Stimulated activated CD8-positive, alpha-beta memory T cell treated with anti-CD3 and anti-CD28 coated beads, Interleukin-4, amount 100 ng/mL, for 1 hour (primary cell): ENCODE results near the gene CEP85.

Experiments
- DNase-seq, 2 donors: peaks; one replicate each; pipeline ENCODE4 v3.0.0-alpha.2; 2020; ENCODE audit warnings: low read depth in 2 of 2, low spot score in 1 of 2

The CEP85 gene

DNA sequence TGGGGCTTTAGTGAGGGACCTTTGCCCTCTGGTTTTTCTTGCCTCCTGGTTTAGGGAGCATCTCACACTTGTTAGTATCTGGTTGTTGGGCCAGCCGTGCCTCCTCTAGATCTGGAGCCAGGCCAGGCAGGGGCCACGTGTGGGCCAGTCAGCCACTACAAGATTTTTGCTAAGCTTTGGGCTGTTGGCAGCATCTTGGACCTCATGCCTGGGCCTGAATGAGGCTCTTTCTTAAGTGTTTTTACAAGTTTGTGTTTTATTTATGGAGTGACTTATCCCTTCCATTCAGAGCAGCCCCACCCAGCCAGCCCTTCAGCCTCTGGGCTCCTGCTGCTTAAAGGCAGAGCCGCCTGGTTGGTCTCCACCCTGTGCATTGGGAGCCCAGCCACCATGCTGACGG, 44.3 kb downstream of the CEP85 start:
- DNase-seq, result no peak

DNA sequence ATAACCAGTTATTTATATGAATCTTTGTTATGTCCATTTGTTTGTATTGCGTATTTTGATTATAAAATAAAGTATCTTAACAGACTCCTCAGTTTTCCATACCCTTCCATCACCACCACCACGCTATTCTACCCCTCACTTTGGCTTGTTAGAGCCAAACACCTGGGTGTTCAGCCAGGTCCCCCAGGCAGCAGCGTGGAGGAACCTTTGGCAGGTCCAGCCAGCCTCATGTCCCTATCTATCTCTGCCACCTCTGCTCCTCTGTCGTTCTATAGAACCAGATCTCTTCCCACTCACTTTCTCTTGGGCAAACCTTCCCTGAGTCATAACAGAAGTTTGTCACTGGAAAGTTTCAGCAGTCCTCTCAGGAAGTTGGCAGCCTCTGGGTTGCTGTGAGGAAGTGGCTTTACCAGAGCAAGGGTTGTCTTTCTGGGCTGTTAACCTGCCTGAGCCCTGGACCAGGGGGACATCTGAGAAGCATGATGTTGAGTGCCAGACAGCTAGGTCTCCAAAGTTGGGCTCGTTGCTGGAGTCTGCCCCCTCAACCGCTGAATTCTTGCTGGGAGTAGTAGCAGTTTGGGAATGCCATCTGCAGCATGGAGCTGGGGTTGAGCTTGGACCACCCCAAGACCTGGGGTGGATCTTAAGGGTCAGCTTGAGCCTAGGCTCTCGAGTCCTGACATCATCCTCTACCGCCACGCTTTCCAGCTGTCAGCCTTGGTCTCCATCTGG, 44.9 kb downstream of the CEP85 start:
- no peak for DNase-seq

DNA sequence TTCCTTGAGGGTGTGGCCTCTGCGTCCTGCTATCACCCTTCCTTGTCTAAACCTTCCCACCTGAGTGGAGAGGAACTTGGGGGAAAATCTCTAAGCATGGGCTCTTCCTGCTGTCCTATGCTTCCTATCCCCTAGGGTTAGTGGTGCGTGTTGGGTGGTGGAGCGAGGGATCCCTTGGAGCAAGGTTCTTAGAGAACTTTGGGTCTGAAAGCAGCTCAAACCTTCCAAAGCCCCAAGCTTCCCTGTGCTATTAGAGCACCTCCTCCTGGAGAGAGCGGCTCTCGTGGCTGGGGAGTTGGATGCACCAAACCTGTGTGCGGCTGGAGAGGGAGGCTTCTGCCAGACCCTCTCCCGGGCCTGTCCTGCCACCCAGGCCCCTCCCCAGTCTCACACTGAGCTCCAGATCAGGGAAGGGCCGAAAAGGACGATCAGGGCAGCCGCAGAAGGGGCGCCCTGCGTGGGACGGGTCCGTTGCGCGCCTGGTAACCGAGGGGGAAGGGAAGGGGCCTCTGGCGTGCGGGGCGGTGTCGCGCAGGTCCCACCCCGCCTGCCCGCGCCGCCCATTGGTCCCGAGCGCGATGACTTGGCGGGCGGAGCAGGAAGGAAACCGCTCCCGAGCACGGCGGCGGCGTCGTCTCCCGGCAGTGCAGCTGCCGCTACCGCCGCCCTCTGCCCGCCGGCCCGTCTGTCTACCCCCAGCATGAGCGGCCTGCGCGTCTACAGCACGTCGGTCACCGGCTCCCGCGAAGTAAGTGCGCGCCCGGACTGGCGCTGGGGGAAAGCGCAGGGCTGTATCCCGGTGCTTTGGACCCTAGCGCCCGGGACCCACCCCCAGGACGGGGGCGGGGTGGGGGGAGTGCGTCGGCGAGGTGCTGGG, 45.7 kb downstream of the CEP85 start, which contains the start of gene SH3BGRL3:
Gene SH3BGRL3, plus strand, starts transcription at position 631 of the 877 bp plus-strand sequence. Its CDS starts 70 bp downstream, at position 701.
- peak; percentile 56 to 73 for DNase-seq

DNA sequence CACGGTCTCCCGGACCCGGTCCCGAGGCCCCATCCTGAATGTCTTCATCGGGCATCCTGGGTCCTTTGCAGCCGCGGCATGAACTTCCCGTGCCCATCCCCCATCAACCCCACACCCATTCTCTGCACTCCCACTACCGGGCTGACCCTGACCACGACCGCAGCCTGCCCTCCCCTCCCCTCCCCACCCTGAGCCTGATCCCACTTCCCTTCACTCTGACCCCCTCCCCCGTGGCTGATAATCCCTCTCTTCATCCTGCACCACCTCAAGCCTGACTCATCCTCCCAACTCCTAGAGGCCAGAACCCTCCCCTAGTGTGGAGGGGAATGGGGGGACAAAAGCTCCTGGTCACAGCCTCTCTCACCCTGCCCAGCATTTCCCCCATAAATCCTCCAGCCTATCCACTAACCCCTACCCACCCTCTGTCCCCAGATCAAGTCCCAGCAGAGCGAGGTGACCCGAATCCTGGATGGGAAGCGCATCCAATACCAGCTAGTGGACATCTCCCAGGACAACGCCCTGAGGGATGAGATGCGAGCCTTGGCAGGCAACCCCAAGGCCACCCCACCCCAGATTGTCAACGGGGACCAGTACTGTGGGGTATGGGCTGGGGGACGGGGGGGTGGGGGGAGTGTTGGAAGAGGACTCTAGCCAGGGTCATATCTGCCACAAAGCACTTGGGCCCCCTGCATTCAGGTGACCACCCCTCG, 46.5 kb downstream of the CEP85 start:
- no peak for DNase-seq

DNA sequence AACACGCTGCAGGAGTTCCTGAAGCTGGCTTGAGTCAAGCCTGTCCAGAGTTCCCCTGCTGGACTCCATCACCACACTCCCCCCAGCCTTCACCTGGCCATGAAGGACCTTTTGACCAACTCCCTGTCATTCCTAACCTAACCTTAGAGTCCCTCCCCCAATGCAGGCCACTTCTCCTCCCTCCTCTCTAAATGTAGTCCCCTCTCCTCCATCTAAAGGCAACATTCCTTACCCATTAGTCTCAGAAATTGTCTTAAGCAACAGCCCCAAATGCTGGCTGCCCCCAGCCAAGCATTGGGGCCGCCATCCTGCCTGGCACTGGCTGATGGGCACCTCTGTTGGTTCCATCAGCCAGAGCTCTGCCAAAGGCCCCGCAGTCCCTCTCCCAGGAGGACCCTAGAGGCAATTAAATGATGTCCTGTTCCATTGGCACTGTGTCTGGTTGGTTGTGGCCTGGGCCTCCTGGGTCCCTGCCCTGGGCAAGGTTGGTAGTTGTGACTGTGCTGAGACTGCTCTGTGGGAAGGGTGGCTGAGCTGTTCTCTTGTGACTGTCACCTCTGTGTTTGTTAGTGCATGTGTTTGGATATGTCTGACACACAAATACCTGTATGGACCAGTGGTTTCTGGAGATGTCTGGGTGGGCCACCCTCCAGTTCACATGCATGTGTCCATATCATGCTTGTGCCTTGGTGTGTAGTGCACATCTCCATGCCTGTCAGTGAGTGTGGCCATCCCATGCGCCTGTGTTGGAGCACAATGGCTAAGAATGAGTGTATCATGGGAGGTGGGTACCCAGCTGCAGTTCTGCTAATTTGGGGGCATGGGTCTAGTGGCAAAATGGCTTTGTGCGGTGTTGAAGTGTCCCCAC, 47.3 kb downstream of the CEP85 start:
- DNase-seq, result no peak

DNA sequence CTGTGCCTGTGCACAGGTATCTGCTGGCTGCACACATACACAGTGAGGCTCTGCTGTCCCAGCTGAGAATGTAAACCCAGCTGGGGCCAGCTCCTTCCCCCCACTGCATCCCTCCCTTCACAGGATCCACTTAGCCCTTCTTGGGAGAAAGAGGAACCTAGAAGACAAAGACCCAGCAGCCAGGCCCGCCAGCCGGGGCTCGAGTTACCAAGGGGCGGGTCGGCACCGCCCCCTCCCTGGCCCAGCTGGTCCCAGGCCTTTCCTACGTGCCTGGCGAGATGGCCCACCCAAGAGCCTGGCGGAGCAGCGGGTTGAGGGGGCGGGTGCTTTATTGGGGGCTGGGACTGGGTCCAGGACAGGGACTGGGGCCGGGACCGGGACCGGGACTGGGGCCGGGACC, 48.0 kb downstream of the CEP85 start:
- DNase-seq, result no peak

DNA sequence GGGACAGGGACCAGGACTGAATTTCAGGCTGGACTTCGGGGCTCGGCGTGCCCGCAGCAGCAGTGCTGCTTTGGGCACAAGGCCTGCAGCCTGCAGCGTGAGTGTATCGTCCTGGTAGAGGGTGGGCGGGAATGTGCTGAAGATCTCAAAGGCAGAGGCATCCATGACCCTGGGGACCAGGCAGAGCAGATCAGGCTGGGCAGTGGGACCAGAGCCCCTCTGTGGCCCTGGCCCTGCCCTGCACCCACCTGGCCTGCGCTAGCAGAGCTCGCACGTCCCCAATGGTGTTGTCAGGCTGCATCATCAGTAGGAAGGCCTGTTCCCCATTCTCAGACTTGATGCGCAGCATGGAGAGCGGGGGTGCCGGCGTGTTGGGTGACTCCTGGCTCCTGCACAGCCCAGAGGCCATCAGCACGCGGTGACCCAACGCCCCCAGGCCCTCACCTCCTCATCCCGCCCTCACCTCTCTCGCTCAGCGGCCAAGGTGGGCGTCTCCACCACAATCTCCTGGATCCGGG, 48.5 kb downstream of the CEP85 start:
- DNase-seq, result no peak

DNA sequence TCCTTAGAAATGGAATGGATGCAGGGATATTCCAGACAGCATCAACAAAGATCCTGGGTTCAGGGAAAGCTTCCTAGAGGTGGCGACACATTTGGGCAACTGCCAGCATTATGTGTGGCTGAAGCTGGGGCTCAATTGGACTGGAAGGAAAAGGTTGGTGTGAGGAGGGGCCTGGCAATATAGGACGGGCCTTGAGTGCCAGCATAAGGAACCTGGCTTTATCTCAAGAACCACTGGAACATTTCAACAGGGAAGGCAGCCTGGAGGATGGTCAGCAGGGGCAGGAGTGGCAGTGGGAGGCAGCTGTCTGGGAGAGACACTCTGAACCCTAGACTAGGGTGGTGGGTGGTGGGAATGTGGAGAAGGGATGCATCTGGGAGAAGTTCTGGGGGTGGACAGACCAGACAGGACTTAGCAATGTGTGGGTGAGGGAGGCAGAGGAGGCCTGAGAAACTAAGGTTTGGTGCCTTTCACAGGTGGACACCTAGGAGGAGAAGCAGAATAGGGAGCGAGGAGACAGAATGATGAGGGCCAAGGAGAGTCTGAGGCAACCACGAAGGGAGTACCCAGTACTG, 49.4 kb downstream of the CEP85 start:
- no peak for DNase-seq

DNA sequence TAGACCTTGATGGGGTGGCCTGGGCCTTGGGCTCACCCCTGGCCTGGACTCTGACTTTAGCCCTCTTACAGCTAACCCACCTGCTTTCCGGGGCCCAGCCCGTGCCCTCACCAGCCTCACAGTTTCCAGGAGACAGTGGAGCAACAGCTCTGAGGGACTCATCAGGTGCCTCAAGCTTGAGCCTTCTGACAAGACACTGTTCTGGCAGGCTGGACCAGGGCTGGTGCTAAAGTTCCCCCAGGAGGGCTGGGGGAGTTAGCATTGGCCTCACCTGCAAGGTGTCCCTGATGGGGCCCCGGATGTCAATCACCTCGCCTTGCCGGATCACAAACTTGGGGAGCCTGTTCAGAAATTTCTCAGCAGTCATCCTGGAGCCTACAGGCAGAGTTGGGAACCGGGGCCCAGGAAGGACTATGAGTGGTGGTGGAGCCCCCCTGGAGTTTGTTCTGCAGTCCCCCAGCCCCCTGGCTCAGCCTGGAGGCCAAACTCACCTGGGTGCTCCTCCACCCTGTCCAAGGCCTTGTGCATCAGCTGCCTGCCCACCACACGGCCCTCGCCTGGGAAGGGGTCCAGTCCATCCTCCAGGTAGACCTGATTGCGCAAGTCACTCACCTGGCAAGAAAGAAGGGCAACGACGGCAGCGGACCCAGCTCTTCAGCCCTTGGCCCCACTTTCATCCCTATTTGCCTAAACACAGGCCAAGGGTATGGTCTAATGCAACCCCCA, 50.0 kb downstream of the CEP85 start:
- DNase-seq, result no peak

DNA sequence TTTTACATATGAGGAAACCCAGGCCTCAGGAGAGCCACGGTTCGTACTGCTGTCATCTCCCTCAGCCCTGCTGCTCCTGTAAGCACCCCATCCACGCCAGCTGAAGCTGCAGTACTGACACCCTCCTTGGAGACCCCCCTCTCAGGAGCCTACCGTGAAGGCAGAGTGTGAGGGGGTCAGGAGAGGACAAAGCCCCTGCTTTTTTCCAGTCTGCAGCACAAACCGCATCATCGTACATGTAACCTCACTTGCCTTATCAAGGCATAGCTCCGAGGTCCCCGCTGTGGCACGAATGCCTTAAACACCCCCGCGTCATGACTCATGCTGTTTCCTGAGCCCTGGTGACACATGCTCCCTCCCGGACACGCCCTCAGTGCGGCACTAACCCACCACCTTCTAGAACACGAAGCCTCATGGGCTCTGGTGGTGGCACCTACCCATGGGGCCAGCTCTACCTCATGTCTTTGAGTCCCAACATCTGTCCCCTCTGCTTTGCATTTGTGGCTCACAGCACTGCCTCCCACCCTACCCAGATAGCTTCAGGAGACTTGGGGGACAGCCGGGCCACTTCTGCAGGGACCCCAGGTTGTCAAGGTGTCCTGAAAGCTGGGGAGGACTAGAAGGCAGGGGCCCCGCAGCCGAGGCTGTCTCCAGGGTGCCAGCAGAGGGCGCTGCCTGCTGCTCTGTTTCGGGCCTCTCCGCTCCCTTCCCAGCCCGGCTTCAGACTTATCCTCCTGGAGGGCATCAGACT, 50.8 kb downstream of the CEP85 start:
- DNase-seq, result peak; percentile 79 to 92

DNA sequence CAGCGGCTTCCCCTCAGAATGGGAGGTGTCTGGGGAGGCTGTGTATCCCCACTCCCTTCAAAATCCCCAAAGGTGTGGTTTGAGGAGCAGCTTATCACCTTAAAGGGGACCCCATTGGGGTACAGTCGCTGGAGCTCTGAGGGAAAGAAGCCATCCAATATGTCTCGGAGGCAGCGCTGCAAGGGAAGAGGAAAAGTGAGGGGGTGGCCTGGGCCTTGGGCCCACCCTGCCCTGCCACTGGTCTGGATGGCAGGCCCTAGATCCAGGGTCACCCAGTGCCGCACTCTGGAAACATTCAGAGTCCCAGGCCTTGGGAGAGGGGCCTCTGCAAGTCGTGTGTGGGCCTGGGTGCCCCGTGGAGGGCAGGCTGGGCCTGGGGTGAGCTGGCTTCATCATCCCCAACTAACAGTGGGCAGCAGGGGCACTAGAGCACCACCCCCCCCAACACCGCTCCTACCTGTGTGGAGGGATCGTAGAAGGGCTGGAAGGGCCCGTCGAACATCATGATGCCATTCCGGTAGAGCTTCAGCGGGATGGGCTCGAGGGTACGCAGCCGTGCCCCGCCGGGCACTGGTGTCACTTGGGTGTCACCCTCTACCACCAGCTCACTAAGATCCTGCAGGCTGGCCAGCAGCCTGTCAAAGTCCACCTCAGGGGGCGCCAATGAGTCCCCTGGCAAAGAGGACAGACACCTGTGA, 51.5 kb downstream of the CEP85 start:
- no peak for DNase-seq

DNA sequence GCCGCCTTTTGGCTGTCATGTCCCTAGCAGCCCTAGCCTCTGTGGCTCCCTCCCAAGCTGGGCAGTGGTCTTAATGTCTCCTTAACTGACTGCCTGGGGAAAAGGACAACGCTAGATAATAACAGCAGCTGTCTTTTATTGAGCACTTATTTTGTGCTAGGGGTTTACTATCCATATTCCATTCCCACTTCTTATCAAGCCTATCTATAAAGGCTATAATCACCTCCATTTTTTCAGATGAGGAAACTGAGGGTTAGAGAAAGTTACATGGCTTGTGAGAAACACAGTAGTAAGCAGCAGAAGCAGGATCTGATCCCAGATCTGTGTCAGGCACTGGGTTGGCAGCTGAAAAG, 52.0 kb downstream of the CEP85 start:
- no peak for DNase-seq

DNA sequence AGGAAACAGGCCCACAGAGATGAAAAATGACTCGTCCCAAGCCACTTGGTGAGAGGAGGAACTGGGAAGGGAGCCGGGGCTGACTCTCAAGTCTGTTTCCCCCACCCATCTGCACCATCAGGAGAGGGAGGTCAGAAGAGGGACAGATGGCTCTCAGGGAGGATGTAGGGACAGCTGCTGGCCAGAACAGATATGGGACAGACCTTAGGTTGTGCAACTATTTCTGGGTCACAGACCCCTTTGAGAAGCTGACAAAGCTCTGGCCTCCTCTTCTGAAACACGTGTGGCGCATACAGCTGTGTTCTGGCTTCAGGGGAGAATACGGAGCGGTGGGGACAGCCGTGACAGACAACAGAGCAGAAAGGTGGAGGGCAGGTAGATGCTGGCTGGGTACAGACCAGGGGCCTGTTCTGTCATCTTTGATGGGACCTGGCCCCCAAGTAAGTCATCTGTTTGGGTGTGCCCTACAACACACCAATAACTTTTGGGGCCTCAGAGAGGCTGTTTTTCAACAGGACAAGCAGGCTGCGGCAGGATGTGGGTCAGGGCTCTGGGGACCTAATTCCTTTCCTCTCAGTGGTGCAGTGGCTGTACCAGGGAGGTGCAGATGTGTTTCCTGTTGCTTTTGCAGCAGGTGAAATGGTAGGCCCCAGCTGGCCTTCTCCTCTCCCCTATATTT, 53.2 kb downstream of the CEP85 start:
- peak in 1 of 2 donors; percentile 46 for DNase-seq

DNA sequence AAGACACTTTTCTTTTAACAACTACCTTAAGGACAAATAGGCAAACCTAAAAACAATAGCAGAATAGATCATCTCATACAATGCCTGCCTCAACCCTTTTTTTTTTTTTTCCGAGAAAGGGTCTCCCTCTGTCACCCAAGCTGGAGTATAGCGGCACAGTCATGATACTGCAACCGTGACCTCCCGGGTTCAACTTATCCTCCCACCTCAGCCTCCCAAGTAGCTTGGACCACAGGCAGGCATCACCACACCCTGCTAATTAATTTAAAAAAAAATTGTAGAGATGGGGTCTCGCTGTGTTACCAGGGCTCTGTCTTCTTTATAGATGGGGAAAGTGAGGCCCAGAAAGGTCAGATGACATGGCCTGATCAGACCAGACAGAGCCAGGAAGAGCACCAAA, 53.8 kb downstream of the CEP85 start:
- no peak for DNase-seq

DNA sequence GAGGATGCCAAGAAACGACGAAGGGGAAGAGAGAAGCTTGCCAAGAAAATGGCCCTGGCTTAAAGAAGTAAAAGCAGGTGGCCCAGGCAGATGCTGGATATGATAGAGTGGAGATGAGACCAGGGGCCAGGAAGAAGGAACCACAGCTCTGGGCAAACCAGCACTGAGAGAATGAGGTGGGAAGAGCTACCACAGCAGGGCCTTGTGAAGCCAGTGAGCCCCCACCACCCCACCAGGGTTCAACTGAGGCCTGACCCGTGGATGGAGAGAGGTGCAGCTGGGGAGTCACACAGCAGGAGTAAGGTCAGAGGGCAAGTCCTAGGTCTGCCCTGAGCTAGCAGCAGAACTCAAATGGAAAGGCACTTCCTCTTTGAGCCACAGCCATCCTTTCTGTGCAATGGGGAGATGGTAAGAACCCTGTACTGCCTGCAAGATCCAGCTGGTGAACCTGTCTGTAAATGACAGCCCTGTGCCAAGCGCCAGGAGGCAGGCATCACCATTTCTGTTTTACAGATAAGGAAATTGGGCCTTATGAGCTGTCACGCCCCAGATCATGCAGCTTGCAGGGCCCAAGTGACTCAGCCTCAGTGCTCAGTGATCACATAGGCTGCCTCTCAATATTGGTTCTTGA, 54.4 kb downstream of the CEP85 start:
- peak in 1 of 2 donors; percentile 39 for DNase-seq

DNA sequence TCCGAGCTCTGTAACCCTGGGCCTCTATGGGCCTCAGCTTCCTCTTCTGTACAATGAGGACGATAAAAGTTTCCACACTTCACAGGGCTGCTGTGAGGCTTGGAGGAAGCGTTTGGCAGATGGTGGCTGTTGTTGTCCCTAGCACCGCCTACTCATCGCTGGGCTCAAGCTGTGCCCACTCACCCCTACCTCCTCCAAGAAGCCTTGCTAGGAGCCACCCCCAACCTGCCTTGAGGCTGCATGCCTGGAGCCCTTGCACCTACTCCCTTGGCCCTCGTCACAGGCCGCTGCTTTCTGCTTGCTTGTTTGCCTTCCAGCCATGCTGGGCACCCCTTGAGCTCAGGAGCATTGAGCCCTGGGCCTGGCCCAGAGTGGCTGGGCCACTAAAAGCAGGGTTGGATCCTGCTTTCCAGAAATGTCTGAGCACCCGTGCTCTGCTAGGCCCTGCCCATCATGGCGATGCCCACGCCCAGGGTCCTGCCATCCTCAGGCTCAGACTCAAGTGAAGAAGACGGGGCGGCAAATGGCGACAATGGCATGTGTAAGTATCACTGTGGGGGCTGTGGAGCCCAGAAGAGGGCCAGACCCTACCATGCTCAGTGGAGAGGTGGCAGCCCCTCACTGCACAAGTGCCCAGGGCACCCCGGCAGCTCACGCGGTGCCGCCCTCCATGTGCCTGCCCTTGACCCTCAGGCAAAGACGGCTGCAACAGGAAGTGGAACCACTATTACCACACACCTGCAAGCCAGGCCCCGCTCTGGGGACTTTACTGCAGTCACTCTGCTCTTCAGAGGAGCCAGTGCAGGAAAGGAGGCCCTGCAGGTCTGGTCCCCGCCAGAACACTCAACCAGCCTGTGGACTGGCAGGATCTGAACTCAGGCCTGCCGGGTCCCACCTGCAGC, 55.4 kb downstream of the CEP85 start:
- DNase-seq, result no peak
